PFSK-1 (cell line): Measurements from ENCODE around the gene COA7.

ENCODE experiments used
- FOXP2 ChIP-seq: optimal IDR thresholded peaks from 2 replicates; pipeline ENCODE3; 2011; ENCODE audit warnings: borderline replicate concordance, control low read depth, inconsistent platforms; ENCODE audit not compliant: insufficient read depth; ENCODE audit errors: extremely low read length, extremely low read depth
- POLR2AphosphoS5 ChIP-seq: IDR thresholded peaks from 2 replicates; pipeline ENCODE4 v1.6.1; 2012; ENCODE audit warnings: low read depth, mild to moderate bottlenecking, control low read depth, low read length, moderate library complexity
- REST ChIP-seq, 2 experiments: IDR thresholded peaks; 2 replicates each; pipeline versions ENCODE4 v1.6.1 to v1.8.0; 2011 to 2012; ENCODE audit warnings: low read depth in 2 of 2, low read length in 2 of 2, control low read depth in 1 of 2, inconsistent platforms in 1 of 2, mild to moderate bottlenecking in 1 of 2, moderate library complexity in 1 of 2; ENCODE audit not compliant: insufficient read depth in 1 of 2
- SIN3A ChIP-seq: IDR thresholded peaks from 2 replicates; pipeline ENCODE4 v1.6.1; 2012; ENCODE audit warnings: mild to moderate bottlenecking, low read length, moderate library complexity, borderline replicate concordance; ENCODE audit not compliant: insufficient read depth
- TAF1 ChIP-seq: IDR thresholded peaks from 2 replicates; pipeline ENCODE4 v1.6.1; 2012; ENCODE audit warnings: low read length, control low read depth, borderline replicate concordance; ENCODE audit not compliant: insufficient read depth

Gene COA7

GRCh38 chr1:52637946-52638345, 60.2 kb downstream of the COA7 start:
- TF ChIP-seq TAF1 (no peak), POLR2AphosphoS5 (no peak), FOXP2 (no peak), SIN3A (no peak), REST (IDR thresholded peaks at IDR 0.05; ENCODE audit: insufficient read depth in 1 of 2, low read depth in 2 of 2, low read length in 2 of 2) (no peak)

DNA sequence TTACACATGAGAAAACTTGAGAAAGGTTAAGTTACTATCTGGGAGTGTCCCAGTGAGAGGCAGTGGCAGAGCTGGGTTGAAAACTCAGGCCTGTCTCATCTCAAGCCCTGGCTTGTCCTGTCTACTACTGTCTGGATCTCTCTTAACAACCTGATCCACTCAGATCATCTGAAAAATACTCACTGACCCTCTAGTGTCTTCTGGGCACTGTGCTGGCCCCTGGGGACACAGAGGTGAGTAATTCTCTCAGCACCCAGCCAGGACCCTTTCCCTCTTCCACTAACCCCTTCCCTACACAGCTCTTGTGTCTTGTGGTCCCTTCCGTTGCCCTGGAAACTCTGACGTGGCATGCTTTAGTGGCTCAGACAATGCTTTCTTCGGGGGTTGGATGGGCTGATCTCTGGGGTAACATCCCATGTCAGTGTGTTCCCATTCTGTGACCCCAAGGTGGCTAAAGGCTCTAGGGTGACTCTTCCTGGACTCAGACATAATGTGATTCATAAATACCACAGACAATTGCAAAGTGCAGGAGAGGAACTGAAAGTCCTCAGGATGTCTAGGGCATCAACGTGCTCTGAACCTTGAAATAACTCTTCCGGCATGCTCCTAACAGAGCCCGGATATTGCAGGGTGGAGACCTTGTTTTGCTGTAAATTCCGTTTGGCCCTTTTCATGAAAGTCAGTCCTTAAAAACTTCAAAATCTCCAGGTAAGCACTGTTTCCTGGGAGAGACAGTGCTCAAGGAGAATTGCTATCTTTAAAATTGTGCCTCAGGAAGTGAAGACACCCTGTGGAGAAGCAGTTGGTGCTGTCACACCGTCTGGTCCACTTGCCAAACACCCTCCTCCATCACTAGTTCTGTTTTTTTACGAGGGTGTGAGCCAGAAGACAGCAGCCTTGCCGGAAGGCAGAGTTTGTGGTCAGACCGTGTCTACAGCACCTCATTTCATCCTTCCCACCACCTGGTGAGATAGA, 61.1 kb downstream of the COA7 start:
- TF ChIP-seq TAF1 (no peak), POLR2AphosphoS5 (no peak), FOXP2 (no peak), REST (IDR thresholded peaks at IDR 0.05; ENCODE audit: insufficient read depth in 1 of 2, low read depth in 2 of 2, low read length in 2 of 2) (no peak), SIN3A (no peak)

DNA sequence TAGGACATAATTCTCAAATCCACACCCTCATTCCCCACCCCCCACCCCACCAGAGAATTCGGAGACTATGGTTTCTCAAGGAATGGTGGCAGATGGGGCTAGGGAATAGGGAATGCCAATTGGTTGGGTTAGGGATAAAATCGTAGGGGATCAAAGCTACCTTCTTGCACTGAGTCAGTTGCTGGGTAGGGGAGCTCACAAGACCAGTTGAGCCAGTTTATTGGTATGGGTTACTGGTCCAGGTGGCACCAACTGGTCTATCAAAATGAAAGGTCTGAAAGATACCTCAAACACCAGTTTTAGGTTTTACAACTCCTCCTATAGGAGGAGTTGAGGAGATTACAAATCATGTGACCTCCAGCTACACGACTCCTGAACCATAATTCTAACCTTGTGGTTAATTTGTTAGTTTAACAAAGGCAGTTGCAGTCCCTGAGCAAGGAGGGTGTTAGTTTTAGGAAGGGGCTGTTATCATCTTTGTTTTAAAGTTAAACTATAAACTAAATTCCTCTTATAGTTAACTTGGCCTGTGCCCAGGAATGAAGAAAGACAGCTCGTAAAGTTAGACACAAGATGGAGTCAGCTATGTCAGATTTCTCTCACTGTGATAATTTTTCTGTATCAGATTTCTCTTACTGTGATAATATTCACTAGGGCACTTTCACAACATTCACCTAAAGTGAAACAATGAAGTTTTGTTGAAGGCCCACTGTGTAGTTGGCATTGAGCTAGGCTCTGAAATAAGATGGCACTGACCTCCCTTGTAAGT, 62.6 kb downstream of the COA7 start:
- TF ChIP-seq FOXP2 (no peak), REST (IDR thresholded peaks at IDR 0.05; ENCODE audit: insufficient read depth in 1 of 2, low read depth in 2 of 2, low read length in 2 of 2) (no peak), SIN3A (no peak), POLR2AphosphoS5 (no peak), TAF1 (no peak)
